GM12872 (cell line): ENCODE results near the gene RAB7B.

ENCODE experiments used
- CTCF ChIP-seq: IDR thresholded peaks from 3 replicates; pipeline ENCODE4 v1.5.1; 2011; ENCODE audit warnings: low read depth, mild to moderate bottlenecking, low read length, moderate library complexity; ENCODE audit not compliant: insufficient read depth

Gene RAB7B

GRCh38 chr1:205927247-205927646, 75.9 kb downstream of the RAB7B start:
- no peak for TF ChIP-seq CTCF
